HG03139 (cell line): ENCODE measurements around the gene ARRB2.
"Not testable (repeated sequence)": the region's sequence is repeated elsewhere in the genome, so short reads cannot be mapped to it uniquely, and the experiment has no call there.

Source experiments
- ATAC-seq: cut with Tn5 transposase; IDR thresholded peaks from one replicate; pipeline ENCODE4 v1.9.1; 2021; ENCODE audit not compliant: unreplicated experiment

The ARRB2 gene

DNA sequence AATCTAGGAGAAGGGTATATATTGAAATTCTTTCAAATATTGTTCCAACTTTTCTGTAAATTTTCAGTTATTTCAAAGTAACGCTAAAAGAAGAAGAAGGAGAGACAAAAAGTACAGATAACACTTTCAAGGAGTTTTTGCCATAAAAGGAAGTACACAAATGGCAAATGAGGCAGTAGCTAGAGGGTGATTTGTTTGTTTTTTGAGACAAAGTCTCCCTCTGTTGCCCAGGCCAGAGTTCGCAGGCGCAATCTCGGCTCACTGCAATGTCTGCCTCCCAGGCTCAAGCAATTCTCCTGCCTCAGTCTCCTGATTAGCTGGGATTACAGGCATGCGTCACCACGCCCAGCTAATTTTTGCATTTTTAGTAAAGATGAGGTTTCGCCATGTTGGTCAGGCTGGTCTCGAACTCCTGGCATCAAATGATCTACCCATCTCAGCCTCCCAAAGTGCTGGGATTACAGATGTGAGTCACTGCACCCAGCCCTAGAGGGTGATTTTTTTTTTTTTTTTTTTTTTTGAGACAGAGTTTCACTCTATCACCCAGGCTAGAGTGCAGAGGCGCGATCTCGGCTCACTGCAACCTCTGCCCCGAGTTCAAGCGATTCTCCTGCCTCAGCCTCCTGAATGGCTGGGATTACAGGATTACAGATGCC lies 10.9 kb upstream of the ARRB2 start:
- not testable (repeated sequence) for ATAC-seq

DNA sequence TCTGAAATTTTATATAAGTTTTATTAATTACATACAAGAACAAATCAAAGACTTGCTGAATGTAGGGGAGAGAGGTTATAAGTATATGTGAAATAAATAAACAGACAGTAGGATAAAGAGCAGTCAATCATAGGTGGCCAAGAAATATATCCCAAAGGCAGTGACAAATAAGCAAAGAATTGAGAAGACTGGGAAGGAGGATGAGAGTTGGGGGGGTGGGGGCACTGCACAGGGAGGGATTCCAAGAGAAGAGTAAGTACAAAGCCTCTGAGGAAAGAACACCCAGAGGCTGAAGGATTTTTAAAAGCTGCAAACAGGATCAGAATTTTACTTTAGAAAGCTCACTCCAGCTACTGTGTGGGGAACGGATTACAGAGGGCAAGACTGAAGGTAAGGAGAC lies 9.3 kb upstream of the ARRB2 start:
- no peak for ATAC-seq

DNA sequence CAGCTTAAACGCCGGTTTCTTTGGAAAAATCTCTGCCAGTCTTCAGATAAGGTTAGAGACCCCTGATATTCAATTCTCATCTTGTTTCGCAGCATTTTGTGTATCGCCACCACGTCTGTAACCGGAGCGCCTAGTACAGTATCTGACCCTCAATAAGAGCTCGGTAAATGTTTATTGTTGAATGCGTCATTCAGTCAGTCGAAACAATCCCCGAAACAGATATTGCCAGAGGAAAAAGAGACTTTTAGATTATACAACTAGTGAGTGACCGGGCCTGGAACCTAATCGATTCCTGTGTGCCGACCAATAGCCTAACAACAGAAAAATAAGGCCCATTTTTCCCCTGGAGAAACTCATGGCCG lies 7.1 kb upstream of the ARRB2 start:
- no peak for ATAC-seq

DNA sequence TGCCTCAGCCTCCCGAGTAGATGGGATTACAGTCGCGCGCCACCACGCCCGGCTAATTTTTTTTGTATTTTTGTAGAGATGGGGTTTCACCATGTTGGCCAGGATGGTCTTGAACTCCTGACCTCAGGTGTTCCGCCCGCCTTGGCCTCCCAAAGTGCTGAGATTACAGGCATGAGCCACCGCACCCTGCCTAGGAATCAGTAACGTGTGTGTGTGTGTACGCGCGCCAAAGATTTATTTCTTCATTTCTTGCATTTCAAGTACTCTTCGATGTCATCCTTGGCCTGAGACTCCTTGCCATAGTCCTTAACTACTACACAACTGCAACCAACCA lies 5.9 kb upstream of the ARRB2 start:
- not testable (repeated sequence) for ATAC-seq

DNA sequence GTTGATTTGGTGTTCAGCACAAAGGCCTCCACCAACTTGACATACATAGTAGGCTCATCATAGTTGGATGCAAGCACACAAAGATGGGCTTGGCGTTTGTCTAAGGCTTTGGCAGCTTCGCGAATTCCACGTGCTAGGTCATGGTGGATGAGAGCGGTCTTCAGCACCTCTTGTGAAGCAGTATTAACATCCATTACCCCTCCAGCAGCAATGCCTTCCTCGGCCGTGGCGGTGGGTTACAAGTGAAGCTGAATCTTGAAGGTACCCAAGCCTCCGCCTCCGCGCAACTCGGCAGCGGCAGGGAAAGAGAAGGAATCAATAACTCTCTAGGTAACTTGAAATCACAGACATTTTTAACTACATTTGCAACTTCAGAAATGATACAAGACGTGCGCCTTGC lies 5.4 kb upstream of the ARRB2 start:
- no peak for ATAC-seq

DNA sequence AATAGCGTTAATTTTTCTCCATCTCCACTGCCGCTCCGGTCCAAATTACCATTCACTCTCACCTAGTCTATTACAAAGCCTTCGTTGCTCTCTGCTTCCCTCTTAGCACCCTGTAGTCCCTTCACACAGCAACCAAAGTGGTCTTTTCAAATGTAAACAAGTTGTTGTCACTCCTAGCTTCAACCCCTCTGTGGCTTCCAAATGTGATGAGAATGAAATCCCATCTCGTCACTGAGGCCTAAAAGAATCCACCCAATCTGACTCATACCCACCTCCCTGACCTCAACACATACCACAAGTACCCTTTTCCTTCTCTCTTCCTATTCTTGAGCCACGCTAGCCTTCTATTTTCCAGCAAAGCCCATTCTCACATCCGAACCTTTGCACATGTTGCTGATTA lies 4.3 kb upstream of the ARRB2 start:
- no peak for ATAC-seq

DNA sequence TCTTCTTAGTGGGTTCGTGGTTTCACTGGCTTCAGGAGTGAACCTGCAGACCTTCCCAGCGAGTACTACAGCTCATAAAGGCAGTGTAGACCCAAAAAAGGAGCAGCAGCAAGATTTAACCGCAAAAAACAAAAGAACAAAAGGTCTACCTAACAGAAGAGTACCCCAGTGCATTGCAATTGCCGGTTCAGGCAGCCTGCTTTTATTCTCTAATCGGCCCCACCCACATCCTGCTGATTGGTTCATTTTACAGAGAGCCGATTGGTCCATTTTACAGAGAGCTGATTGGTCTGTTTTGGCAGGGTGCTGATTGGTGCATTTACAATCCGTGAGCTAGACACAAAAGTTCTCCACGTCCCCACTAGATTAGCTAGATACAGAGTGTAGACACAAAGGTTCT lies 2.0 kb upstream of the ARRB2 start:
- ATAC-seq, result no peak

DNA sequence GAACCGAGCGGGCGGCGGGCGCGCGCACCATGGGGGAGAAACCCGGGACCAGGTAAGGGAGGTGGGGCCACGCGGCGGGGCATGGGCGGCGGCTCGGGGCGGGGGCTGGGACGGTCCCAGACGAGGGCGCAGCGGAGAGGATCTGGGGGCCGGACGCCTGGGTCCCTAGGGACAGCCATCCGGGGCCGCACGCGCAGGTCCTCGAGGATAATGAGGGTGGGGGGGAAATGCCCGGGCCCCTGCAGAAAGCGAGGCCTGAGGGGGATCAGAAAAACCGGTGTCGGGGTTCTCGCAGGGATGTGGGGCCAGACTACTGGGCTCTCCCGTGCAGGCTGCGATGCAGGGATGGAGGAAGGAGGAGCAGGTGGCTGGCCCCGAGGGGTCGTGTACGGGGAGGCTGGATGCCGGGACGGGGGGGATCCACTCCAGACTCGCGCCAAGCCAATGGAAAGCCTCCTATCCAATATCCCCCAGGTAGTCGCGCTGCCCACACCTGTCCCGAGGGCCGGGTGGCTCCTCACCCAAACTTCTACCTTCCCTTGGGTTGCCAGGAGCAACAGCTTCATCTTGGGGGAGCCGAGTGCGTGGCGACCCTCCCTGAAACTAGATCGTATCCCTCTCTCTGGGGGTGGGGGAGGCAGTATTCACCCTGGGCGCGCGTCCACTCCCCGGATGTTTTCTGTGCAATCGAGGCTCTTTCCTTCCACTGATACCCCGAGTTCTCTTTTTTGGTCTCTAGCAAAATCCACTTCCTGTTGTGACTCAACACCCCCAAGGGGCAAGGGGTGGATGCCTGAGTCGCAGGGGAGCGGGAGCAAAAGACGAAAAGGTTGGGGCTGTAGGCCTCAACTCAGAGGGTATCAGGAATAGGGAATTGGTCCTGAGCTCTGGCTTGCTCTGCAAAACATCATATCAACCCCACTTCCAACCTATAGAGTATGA lies 532 bp downstream of the ARRB2 start:
- no peak for ATAC-seq

DNA sequence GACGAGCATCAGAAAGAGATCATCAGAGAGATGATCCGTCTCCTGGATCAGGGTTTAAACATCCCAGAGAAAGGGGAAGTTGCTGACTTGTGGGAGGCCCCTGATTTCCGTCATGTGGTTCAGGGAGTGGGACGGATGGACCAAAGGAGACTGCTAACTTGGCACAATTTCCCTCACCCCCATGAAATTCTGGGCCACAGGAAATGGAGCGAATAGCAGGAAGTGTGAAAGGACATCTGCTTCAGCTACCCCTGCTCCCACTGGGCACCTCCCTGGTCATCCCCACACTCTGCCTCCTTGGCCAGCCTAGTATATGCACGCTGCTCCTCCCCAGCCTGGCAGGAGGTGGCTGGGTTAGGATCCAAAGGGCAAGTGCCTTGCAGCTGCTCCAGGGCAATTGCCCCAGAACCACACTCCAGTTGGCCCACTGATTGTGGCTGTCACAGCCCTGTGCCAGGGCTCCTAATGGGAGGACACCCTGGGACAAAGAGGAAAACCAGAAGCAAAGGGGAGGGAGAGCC lies 1.3 kb downstream of the ARRB2 start:
- ATAC-seq, result no peak

DNA sequence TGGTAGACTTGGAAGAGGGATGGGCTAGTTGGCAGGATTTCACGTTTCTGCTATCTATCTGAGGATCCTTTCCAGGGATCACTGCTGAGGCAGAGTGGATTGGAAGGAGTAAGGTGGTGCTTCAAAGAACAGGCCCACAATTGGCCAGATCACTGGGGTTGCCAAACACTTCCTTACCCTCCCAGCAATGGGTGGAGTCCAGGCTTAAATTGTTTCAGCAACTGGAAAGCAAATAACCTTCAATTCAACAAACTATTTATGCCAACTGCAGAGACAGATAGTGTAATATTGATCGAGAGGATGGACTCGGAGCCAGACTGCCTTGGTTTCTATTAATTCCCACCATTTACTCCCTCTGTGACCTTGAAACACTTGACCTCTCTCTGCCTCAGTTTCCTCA lies 2.1 kb downstream of the ARRB2 start:
- no peak for ATAC-seq

DNA sequence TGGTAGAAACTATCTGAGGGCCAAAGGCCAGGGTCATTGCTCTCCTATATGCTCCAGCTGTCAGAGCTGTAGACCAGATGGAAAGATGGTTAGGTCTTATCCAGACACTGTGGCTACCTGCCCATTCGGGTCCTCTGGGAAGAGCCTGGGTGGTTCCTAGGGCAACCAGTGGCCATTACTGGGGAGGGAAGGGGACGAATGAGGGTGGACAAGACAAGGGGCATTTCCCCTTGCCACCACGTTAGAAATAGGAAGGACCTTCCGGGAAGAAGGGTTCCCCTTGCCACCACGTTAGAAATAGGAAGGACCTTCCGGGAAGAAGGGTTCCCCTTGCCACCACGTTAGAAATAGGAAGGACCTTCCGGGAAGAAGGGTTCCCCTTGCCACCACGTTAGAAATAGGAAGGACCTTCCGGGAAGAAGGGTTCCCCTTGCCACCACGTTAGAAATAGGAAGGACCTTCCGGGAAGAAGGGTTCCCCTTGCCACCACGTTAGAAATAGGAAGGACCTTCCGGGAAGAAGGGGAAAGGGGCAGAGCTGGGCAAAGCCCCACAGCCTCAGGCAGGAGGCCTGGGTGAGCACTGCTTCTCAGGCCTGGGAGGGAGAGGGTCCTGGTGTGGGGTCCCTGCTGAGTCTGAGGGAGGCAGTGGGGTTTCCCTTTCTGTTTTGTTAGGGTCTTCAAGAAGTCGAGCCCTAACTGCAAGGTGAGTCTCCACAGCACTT lies 4.1 kb downstream of the ARRB2 start:
- not testable (repeated sequence) for ATAC-seq

DNA sequence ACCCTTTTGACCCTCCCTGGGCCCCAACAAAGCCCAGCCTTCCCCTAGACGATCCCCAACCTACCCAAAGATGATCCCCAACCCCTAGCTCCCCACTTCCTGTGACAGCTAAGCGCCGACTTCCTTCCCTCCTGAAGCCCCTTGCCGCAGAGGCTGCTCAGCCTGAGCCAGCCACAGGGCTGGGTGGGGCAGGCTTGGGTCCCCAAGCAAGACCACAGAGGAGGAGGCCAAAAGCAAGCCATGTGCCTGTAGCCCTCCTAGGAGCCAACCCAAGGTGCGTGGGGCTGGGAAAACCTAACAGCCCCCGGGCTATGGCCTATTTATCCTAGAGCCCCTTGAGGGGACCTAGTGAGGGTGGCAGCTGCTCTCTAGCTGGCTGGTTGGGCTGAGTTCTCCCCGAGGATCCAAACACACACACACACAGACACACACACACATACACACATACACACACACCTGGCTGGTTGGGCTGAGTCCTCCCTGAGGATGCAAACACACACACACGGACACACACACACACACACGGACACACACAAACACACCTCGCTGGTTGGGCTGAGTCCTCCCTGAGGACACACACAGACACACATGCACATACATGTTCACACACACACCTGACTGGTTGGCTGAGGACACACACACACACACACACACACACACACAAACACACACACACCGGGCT lies 4.8 kb downstream of the ARRB2 start:
- ATAC-seq, result no peak

DNA sequence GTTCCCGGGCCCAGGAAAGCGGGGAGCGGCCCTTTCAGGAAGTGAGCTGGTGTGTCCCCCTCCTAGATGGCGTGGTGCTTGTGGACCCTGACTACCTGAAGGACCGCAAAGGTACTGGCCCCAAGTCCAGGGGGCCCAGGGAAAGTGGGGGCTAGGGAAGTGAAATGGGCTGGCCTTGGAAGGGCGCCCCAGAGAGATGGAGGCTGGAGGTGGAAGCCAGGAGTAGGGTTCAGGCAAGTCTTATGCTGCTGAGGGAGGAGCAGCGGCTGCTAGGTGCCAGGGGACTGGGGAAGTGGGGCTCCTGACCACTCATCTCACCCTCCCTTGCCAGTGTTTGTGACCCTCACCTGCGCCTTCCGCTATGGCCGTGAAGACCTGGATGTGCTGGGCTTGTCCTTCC lies 5.6 kb downstream of the ARRB2 start:
- no peak for ATAC-seq

DNA sequence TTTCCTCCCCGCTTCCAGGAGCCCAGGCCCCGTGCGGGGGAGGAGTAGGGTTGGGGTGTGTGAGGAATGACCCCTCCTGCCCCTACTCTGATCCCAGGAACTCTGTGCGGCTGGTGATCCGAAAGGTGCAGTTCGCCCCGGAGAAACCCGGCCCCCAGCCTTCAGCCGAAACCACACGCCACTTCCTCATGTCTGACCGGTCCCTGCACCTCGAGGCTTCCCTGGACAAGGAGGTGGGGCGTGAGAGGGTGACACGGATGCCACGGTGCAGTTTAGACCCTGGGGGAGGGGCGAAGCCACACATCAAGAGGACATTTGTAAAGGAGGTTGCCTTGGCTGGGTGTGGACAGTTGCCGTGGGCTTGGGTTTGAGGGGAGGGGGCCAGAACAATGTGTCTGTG lies 7.4 kb downstream of the ARRB2 start:
- no peak for ATAC-seq

DNA sequence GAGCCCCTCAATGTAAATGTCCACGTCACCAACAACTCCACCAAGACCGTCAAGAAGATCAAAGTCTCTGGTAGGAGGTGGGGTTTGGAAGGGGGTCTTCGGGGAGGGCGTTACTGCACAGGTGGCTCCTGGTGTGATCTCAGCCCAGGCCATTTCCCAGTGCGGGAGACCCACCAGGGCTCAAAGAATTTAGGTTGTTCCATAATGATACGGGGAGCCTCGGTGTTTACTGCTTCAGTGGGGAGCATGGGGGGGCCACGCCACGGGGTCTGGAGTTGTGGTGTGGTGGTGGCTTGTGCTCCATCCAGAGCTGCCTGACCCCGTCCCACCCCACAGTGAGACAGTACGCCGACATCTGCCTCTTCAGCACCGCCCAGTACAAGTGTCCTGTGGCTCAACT lies 7.8 kb downstream of the ARRB2 start:
- no peak for ATAC-seq

DNA sequence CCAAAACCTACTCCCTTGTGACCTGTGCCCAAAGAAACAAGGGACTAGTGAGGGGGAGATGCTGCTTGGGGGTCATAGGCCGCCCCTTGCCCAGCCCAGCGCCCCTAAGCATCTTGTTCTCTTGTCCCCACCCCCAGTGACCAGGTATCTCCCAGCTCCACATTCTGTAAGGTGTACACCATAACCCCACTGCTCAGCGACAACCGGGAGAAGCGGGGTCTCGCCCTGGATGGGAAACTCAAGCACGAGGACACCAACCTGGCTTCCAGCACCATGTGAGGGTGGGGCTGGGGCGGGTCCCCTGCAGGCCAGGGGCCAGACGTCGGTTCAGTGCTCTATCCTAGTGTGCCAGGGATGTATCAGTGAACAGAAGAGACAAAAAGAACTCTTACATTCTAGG lies 8.7 kb downstream of the ARRB2 start:
- ATAC-seq, result no peak

DNA sequence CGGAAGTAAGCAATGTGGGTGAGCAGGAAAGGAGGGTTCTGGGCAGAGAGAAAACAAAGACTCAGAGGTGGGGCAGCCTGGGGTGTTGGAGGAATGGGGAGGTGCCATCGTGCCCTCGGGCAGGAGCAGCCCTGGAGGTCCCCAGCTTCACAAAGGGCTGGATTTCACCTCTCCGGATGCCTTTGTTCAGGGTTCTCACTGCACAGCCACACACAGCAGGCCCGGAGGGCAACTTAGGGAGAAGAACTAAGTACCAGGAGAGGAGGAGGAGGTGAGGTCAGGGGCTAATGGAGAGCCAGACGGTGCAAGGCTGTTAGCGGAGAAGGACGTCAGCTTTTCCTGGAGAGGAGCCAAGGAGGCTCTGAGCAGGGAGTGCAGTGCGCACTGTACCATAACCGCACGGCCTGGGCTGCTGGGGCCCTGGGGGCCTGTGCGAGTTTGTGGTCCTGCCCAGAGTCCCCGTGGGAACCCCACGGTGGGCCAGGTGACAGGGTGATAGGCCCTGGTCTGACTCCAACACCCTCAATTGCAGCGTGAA lies 9.3 kb downstream of the ARRB2 start:
- no peak for ATAC-seq

DNA sequence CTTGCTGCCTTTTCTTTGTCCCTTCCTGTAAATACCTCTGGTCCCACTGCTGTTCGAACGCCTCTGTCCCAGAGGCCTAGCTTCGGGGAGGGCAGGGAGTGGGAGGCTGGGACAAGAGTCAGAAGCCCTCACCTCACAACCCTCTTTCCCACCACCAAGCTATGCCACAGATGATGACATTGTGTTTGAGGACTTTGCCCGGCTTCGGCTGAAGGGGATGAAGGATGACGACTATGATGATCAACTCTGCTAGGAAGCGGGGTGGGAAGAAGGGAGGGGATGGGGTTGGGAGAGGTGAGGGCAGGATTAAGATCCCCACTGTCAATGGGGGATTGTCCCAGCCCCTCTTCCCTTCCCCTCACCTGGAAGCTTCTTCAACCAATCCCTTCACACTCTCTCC lies 10.4 kb downstream of the ARRB2 start:
- no peak for ATAC-seq

DNA sequence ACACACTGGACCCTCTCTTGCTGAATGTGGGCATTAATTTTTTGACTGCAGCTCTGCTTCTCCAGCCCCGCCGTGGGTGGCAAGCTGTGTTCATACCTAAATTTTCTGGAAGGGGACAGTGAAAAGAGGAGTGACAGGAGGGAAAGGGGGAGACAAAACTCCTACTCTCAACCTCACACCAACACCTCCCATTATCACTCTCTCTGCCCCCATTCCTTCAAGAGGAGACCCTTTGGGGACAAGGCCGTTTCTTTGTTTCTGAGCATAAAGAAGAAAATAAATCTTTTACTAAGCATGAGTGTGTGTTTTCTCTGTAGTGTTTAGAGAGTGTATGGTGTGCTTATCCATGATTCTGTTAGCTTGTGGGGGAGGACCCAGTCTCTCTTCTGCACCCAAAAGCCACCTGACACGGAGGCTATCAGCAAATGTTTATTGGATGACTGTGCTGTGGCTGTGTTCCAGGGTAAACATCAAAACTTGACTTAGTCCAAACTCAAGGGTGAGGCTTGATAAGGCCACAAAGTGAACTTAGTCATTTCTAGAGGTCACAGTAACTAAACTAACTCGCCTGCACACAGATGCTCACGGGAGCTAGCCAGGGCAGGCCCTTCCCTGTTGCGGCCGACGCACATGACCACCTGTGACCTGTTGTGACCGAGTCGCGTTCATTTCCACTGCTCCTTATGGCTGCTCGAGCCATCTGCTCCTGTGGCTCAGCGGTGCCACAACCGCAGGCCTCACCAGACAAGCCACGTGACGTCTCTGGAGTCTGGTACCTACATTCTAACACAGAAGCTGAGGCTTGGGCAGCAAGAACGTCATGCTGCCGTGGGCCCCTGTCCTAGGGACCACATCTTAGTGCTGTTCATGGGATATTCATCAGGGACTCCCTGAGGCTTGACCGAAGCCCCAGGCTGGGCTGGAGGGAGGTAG lies 11.0 kb downstream of the ARRB2 start:
- ATAC-seq, result no peak

DNA sequence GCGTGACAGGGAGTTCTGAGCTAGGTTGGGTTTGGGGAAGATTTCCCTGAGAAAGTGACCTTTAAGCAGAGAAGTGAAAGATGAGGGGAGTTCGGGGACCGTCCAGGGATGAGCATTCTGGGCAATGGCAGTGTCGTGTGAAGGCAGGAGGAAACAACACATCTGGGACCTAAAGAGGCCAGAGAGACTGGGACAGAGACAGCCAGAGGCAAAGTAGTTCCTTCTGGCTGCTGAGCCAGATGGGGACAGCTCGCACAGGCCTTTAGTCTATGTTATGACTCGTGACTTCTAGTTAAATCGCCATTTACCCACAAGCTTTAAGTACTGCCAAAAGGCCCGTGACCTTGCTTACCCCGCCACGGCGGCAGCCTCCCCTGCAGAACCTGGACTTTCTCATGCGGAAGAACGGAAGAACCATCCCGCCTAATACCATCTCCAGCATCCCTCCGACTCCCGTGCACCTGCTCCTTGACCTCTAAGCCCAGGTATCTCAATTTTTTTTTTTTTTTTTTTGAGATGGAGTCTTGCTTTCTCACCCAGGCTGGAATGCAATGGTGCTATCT lies 12.3 kb downstream of the ARRB2 start:
- ATAC-seq, result no peak
